Esophagus squamous epithelium (tissue), 4 donors: ENCODE results near the gene LRRTM3.

Experiments
- CTCF ChIP-seq, 6 experiments: fragments of 450-650 bp in 4 of 6; fragments of 200-600 bp in 2 of 6; sonication (generic) in 2 of 6; IDR thresholded peaks; one replicate each; pipeline ENCODE4 v1.5.1; 2016 to 2019; ENCODE audit warnings: antibody characterized with exemption in 6 of 6, mild to moderate bottlenecking in 4 of 6, moderate library complexity in 4 of 6
- POLR2A ChIP-seq, 4 donors: fragments of 450-650 bp; IDR thresholded peaks; one replicate each; pipeline ENCODE4 v1.6.1; 2017; ENCODE audit warnings: antibody characterized with exemption in 4 of 4, mild to moderate bottlenecking in 4 of 4, moderate library complexity in 3 of 4

- TF ChIP-seq CTCF (IDR thresholded peaks at IDR 0.05) = no peak
- no peak for TF ChIP-seq POLR2A (IDR thresholded peaks at IDR 0.05)
Measured at GRCh38 chr10:66880826-66881225, 45.0 kb upstream of the LRRTM3 start.
